WTC11 (cell line): ENCODE data around the gene UPF3A. TPM values are rescaled to one million over a fixed set of nuclear protein-coding genes. Genes with fewer than 3 reads are reported as not detected.
"Not testable (repeated sequence)": the region's sequence is repeated elsewhere in the genome, so short reads cannot be mapped to it uniquely, and the experiment has no call there.

ENCODE experiments used
- ATAC-seq: fragments of 200-7000 bp; cut with Tn5 transposase; 2 replicates; pipeline ENCODE4 v1.10.0; 2021; ENCODE audit warnings: mild to moderate bottlenecking, moderate library complexity
- CTCF ChIA-PET: fragments of 300-600 bp; sonication (Branson Sonifier 250); formaldehyde crosslinking; loops from one replicate; lab custom pipeline; 2021; ENCODE audit warnings: antibody characterized with exemption; lab: Charles Lee
- POLR2A ChIA-PET: fragments of 350-600 bp; sonication (Branson Sonifier 250); formaldehyde crosslinking; loops from one replicate; lab custom pipeline; 2021; ENCODE audit warnings: antibody characterized with exemption; lab: Charles Lee
- DNase-seq: peaks from one replicate; pipeline ENCODE4 v3.0.0; 2021; ENCODE audit warnings: low spot score
- H3K27ac Mint-ChIP-seq: 2 replicates; pipeline ENCODE4 v1.8.0; 2021; ENCODE audit warnings: mixed read lengths
- H3K27me3 Mint-ChIP-seq: 2 replicates; pipeline ENCODE4 v1.8.0; 2021; ENCODE audit warnings: low read depth, mild to moderate bottlenecking, moderate library complexity, mixed read lengths
- H3K36me3 Mint-ChIP-seq: 2 replicates; pipeline ENCODE4 v1.8.0; 2021; ENCODE audit warnings: mixed read lengths
- H3K4me1 Mint-ChIP-seq: 2 replicates; pipeline ENCODE4 v1.8.0; 2022; ENCODE audit warnings: mixed read lengths
- H3K4me3 Mint-ChIP-seq: 2 replicates; pipeline ENCODE4 v1.8.0; 2021; ENCODE audit warnings: mild to moderate bottlenecking, moderate library complexity, mixed read lengths
- H3K9me3 Mint-ChIP-seq: 2 replicates; pipeline ENCODE4 v1.8.0; 2021; ENCODE audit warnings: mixed read lengths
- ATF6 ChIP-seq: sonication (generic); formaldehyde crosslinking; IDR thresholded peaks from 2 replicates; pipeline ENCODE4 v1.8.1; 2023; ENCODE audit warnings: mild to moderate bottlenecking, missing genetic modification reagents
- CBFB ChIP-seq: sonication (generic); formaldehyde crosslinking; IDR thresholded peaks from 2 replicates; pipeline ENCODE4 v1.8.1; 2022; ENCODE audit warnings: mild to moderate bottlenecking, low read depth, missing genetic modification reagents
- CDX4 ChIP-seq: fragments of 250-450 bp; sonication (Bioruptor Pico); IDR thresholded peaks from 2 replicates; pipeline ENCODE4 v1.9.0; 2021; ENCODE audit warnings: moderate library complexity, mild to moderate bottlenecking, inconsistent platforms, borderline replicate concordance
- CREM ChIP-seq: sonication (generic); formaldehyde crosslinking; IDR thresholded peaks from 2 replicates; pipeline ENCODE4 v1.8.1; 2022; ENCODE audit warnings: mild to moderate bottlenecking, missing genetic modification reagents, moderate library complexity
- NR2C2 ChIP-seq: sonication (generic); formaldehyde crosslinking; IDR thresholded peaks from 2 replicates; pipeline ENCODE4 v1.8.0; 2022; ENCODE audit warnings: mild to moderate bottlenecking, missing genetic modification reagents
- SP1 ChIP-seq: sonication (generic); formaldehyde crosslinking; conservative IDR thresholded peaks from 2 replicates; pipeline ENCODE4 v1.8.1; 2022; ENCODE audit warnings: missing genetic modification reagents
- ZNF138 ChIP-seq: sonication (generic); formaldehyde crosslinking; conservative IDR thresholded peaks from 2 replicates; pipeline ENCODE4 v1.8.1; 2022; ENCODE audit warnings: mild to moderate bottlenecking, moderate library complexity, missing genetic modification reagents
- ZNF219 ChIP-seq: sonication (generic); formaldehyde crosslinking; IDR thresholded peaks from 2 replicates; pipeline ENCODE4 v1.8.0; 2023; ENCODE audit warnings: missing genetic modification reagents, mild to moderate bottlenecking, borderline replicate concordance
- ZNF317 ChIP-seq: sonication (generic); formaldehyde crosslinking; IDR thresholded peaks from 2 replicates; pipeline ENCODE4 v1.8.1; 2023; ENCODE audit warnings: low read depth, mild to moderate bottlenecking, moderate library complexity, missing genetic modification reagents, borderline replicate concordance
- ZNF512 ChIP-seq: sonication (generic); formaldehyde crosslinking; IDR thresholded peaks from 2 replicates; pipeline ENCODE4 v1.8.1; 2022; ENCODE audit warnings: missing genetic modification reagents, borderline replicate concordance
- ZNF671 ChIP-seq: fragments of 250-450 bp; sonication (Bioruptor Pico); IDR thresholded peaks from 2 replicates; pipeline ENCODE4 v1.8.0; 2021; ENCODE audit warnings: mild to moderate bottlenecking
- total RNA-seq: library from RNA; stranded (reverse); gene quantifications from 3 replicates; pipeline ENCODE4 v1.2.3, GENCODE V29; 2021
- TF ChIP-seq, protein P1 (sequence below): sonication (generic); formaldehyde crosslinking; IDR thresholded peaks from 2 replicates; pipeline ENCODE4 v1.8.1; 2022; ENCODE audit warnings: low read depth, missing genetic modification reagents, borderline replicate concordance
- TF ChIP-seq, protein P2 (sequence below): fragments of 250-450 bp; sonication (Bioruptor Pico); IDR thresholded peaks from 2 replicates; pipeline ENCODE4 v1.9.0; 2021; ENCODE audit warnings: mild to moderate bottlenecking, borderline replicate concordance
- TF ChIP-seq, protein P3 (sequence below): sonication (generic); formaldehyde crosslinking; IDR thresholded peaks from 2 replicates; pipeline ENCODE4 v1.8.0; 2023; ENCODE audit warnings: missing genetic modification reagents

UPF3A gene
- total RNA-seq, 1 experiment from 2014 or later = 71.9 TPM

DNA sequence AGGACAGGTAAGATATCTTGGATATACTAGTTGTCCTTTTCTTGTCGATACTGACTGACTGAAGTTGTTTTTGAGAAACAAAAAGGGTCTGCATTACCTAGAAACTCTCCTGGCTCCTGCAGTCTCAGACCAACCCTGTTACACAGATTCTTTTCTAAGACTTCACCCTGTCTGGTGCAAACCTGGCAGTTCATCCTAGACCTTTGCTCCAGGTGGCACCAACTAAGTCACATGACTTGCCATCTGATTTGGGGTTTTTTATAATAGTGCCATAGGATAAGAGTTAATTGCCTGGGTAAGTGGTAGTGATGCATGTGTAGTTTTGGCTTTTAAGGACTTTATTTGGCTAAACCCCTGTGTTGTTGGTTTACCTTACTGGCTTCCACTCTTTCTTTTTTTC, 47.2 kb downstream of the UPF3A start (continued):
- TF ChIP-seq, protein P1, sequence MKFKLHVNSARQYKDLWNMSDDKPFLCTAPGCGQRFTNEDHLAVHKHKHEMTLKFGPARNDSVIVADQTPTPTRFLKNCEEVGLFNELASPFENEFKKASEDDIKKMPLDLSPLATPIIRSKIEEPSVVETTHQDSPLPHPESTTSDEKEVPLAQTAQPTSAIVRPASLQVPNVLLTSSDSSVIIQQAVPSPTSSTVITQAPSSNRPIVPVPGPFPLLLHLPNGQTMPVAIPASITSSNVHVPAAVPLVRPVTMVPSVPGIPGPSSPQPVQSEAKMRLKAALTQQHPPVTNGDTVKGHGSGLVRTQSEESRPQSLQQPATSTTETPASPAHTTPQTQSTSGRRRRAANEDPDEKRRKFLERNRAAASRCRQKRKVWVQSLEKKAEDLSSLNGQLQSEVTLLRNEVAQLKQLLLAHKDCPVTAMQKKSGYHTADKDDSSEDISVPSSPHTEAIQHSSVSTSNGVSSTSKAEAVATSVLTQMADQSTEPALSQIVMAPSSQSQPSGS (CRISPR knock-in tag) = no peak
- TF ChIP-seq ZNF512 (CRISPR knock-in tag) (no peak), ZNF317 (CRISPR knock-in tag) (no peak)

DNA sequence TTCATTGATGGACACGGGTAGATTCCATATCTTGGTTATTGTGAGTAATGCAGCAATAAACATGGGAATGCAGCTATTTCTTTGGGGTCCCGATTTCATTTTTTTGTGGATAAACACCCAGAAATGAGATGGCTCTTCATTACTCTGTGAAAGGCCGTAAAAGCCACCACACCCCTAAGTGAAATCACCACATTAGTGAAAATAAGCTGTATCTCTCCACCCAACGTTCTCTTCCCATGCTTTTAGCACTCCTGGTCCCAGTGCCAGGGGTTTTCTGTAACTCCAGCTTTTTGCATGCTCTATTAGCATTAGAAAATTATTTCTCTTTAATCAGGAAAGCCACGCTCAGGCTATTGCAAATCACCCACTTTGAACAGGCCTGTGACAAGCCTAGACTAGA, 48.7 kb downstream of the UPF3A start:
- no peak for TF ChIP-seq ZNF138 (CRISPR knock-in tag)
- TF ChIP-seq ZNF671 (CRISPR knock-in tag) = no peak
- no peak for TF ChIP-seq CREM (CRISPR knock-in tag)
- TF ChIP-seq ATF6 (CRISPR knock-in tag) = no peak
- no peak for TF ChIP-seq ZNF219 (CRISPR knock-in tag)
- TF ChIP-seq CDX4 = no peak
- no peak for TF ChIP-seq SP1 (CRISPR knock-in tag)
- TF ChIP-seq NR2C2 = no peak
- CTCF ChIA-PET = no interaction called here
- Mint-ChIP-seq H3K27ac (no peak overlapping the region), H3K4me3 (no peak overlapping the region), H3K4me1 (peaks cover 21% of the 10 kb centered on the region), H3K9me3 (no peaks in the 10 kb centered on the region), H3K36me3 (peaks cover 16% of the 10 kb centered on the region), H3K27me3 (no peaks in the 10 kb centered on the region)
- DNase-seq (no peak), ATAC-seq (no peak)
- POLR2A ChIA-PET = no interaction called here

- H3K9me3 Mint-ChIP-seq, POLR2A ChIA-PET, H3K4me3 Mint-ChIP-seq, ATAC-seq, CTCF ChIA-PET, H3K36me3 Mint-ChIP-seq, DNase-seq, H3K27me3 Mint-ChIP-seq, H3K27ac Mint-ChIP-seq: not testable (repeated sequence)
- H3K4me1 Mint-ChIP-seq = peaks cover 19% of the 10 kb centered on the region
Measured at GRCh38 chr13:114333881-114334280, 52.5 kb downstream of the UPF3A start.

- H3K27ac Mint-ChIP-seq = no peak overlapping the region
- ATAC-seq = no peak
- CTCF ChIA-PET = no interaction called here
- H3K36me3 Mint-ChIP-seq = no peaks in the 10 kb centered on the region
- 0 out of 2 replicates have a peak, but pooled peaks cover 9% of the 10 kb centered on the region for H3K9me3 Mint-ChIP-seq
- no peak for DNase-seq
- H3K4me1 Mint-ChIP-seq = peaks cover 23% of the 10 kb centered on the region
- no peaks in the 10 kb centered on the region for H3K27me3 Mint-ChIP-seq
- TF ChIP-seq, protein P2, sequence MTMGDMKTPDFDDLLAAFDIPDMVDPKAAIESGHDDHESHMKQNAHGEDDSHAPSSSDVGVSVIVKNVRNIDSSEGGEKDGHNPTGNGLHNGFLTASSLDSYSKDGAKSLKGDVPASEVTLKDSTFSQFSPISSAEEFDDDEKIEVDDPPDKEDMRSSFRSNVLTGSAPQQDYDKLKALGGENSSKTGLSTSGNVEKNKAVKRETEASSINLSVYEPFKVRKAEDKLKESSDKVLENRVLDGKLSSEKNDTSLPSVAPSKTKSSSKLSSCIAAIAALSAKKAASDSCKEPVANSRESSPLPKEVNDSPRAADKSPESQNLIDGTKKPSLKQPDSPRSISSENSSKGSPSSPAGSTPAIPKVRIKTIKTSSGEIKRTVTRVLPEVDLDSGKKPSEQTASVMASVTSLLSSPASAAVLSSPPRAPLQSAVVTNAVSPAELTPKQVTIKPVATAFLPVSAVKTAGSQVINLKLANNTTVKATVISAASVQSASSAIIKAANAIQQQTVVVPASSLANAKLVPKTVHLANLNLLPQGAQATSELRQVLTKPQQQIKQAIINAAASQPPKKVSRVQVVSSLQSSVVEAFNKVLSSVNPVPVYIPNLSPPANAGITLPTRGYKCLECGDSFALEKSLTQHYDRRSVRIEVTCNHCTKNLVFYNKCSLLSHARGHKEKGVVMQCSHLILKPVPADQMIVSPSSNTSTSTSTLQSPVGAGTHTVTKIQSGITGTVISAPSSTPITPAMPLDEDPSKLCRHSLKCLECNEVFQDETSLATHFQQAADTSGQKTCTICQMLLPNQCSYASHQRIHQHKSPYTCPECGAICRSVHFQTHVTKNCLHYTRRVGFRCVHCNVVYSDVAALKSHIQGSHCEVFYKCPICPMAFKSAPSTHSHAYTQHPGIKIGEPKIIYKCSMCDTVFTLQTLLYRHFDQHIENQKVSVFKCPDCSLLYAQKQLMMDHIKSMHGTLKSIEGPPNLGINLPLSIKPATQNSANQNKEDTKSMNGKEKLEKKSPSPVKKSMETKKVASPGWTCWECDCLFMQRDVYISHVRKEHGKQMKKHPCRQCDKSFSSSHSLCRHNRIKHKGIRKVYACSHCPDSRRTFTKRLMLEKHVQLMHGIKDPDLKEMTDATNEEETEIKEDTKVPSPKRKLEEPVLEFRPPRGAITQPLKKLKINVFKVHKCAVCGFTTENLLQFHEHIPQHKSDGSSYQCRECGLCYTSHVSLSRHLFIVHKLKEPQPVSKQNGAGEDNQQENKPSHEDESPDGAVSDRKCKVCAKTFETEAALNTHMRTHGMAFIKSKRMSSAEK = no peak
- TF ChIP-seq CBFB (CRISPR knock-in tag) (no peak), ZNF512 (CRISPR knock-in tag) (no peak)
- TF ChIP-seq, protein P3, sequence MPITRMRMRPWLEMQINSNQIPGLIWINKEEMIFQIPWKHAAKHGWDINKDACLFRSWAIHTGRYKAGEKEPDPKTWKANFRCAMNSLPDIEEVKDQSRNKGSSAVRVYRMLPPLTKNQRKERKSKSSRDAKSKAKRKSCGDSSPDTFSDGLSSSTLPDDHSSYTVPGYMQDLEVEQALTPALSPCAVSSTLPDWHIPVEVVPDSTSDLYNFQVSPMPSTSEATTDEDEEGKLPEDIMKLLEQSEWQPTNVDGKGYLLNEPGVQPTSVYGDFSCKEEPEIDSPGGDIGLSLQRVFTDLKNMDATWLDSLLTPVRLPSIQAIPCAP (CRISPR knock-in tag) = no peak
- TF ChIP-seq, all 79 proteins: peak for 0
- H3K4me3 Mint-ChIP-seq = no peak overlapping the region
- POLR2A ChIA-PET = interaction anchor here (0.6 kb wide), 1 partner anchor 41 kb away, joined by 4 read pairs; no protein-coding TSS in a partner anchor
Measured at GRCh38 chr13:114334305-114335053, 53.1 kb downstream of the UPF3A start.
